DMS153 treated with DMSO at 0.1 percent for 48 hours (cell line): ENCODE measurements around the gene CACNG8.
"Not testable (repeated sequence)": the region's sequence is repeated elsewhere in the genome, so short reads cannot be mapped to it uniquely, and the experiment has no call there.

Source experiments
- DNase-seq: peaks from one replicate; lab custom pipeline; 2025; ENCODE audit not compliant: unreplicated experiment; lab: John Stamatoyannopoulos, UW

CACNG8 gene

DNA sequence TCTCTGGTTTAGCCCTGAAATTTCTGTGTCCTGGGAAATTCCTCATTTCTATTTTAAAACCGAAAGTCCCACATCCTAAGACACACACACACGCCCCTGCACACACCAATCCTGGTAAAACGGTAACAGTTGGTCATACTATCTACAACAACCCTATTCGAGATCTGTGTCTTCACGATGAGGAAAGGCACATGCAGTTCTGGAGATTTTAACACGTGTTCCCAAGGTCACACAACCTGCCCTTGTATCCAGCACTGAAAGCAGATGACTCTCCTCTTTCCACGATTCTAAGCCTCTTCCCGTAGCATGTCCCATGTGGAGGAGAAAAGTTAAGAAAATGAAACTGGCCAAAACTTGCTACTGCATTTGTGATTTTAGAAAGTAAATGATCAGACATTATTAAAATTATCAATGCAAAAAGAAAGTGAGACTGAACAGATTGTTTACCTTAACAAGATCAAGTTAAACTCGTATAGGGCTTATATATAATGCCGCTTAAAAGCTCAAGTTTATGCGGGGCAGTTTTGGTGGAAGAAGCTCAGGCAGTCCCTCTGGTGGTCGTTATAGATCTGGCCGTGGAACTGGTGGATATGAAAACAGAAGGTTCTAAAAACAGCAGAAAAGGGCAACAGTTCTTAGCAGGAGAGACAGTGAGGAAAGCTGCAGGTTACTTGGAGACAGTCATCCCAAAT, 68.3 kb downstream of the CACNG8 start:
- no peak for DNase-seq

- DNase-seq = no peak
Observed at GRCh38 chr19:54035215-54036178, 72.8 kb downstream of the CACNG8 start.

DNA sequence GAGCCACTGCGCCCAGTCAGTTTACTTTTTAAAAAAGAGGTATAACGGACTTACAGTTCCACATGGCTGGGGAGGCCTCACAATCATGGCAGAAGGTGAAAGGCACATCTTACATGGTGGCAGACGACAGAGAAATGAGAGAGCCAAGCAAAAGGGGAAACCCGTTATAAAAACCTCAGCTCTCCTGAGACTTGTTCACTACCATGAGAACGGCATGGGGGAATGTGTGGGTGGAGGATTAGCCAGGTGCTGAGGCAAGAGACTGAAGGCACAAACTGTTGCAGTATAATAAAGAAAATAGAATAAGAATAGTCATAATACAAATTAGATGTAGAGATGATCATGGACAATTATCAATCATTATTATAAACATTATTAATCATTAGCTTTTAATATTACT, 73.8 kb downstream of the CACNG8 start:
- DNase-seq = not testable (repeated sequence)
